Inferior parietal cortex (tissue), 1 donor: ENCODE measurements around the gene ZNF324B.
"Not testable (repeated sequence)": the region's sequence is repeated elsewhere in the genome, so short reads cannot be mapped to it uniquely, and the experiment has no call there.

Source experiments
- DNase-seq: peaks from one replicate; pipeline ENCODE4 v3.0.0-alpha.2; 2016; ENCODE audit errors: extremely low spot score

The ZNF324B gene

GRCh38 chr19:58453743-58454142 lies 2.3 kb downstream of the ZNF324B start:
- no peak for DNase-seq

- no peak for DNase-seq
Measured at GRCh38 chr19:58455306-58455705, 3.9 kb downstream of the ZNF324B start.

GRCh38 chr19:58456111-58456510 lies 4.7 kb downstream of the ZNF324B start:
- DNase-seq = no peak

GRCh38 chr19:58460039-58460438 lies 8.6 kb downstream of the ZNF324B start:
- DNase-seq = no peak

- no peak for DNase-seq
Measured at GRCh38 chr19:58466089-58466759, 14.8 kb downstream of the ZNF324B start.

GRCh38 chr19:58466760-58467589 lies 15.6 kb downstream of the ZNF324B start, which contains the start of gene ZNF324:
ZNF324 (plus strand) TSS chr19:58467080; CDS start chr19:58469186, 2,106 bp downstream.
- DNase-seq = peak; percentile 99

- DNase-seq = no peak
Measured at GRCh38 chr19:58468216-58468839, 16.9 kb downstream of the ZNF324B start.

GRCh38 chr19:58469241-58470013 lies 18.0 kb downstream of the ZNF324B start:
- DNase-seq = no peak

- DNase-seq = not testable (repeated sequence)
Measured at GRCh38 chr19:58470837-58471543, 19.6 kb downstream of the ZNF324B start.

- DNase-seq = no peak
Measured at GRCh38 chr19:58471736-58472135, 20.3 kb downstream of the ZNF324B start.

GRCh38 chr19:58473775-58474174 lies 22.4 kb downstream of the ZNF324B start:
- DNase-seq = no peak

- no peak for DNase-seq
Measured at GRCh38 chr19:58474291-58474996, 23.0 kb downstream of the ZNF324B start.

GRCh38 chr19:58474997-58475713 lies 23.7 kb downstream of the ZNF324B start:
- peak; percentile 6 for DNase-seq

GRCh38 chr19:58475714-58476497 lies 24.5 kb downstream of the ZNF324B start, which contains the start of gene ZNF446:
ZNF446 (plus strand) TSS chr19:58476352; CDS start chr19:58477219, 867 bp downstream.
- DNase-seq = peak; percentile 96

- DNase-seq = peak; percentile 19
Measured at GRCh38 chr19:58476498-58477015, 25.1 kb downstream of the ZNF324B start.

- DNase-seq = no peak
Measured at GRCh38 chr19:58477130-58477529, 25.7 kb downstream of the ZNF324B start.

- DNase-seq = no peak
Measured at GRCh38 chr19:58477871-58478270, 26.4 kb downstream of the ZNF324B start.

- no peak for DNase-seq
Measured at GRCh38 chr19:58479303-58479702, 27.9 kb downstream of the ZNF324B start.
